Measurements from ENCODE around the gene CROT.

Gene CROT

GRCh38 chr7:87380905-87381304, 35.4 kb downstream of the CROT start:
- DNase-seq = no peak
- Histone ChIP-seq H3K4me1 (no peaks in the 10 kb centered on the region), H3K4me3 (ENCODE audit: low read depth, low read length) (no peak overlapping the region), H3K9me3 (no peaks in the 10 kb centered on the region), H3K36me3 (no peaks in the 10 kb centered on the region), H3K27me3 (no peaks in the 10 kb centered on the region)
- TF ChIP-seq, protein P1, sequence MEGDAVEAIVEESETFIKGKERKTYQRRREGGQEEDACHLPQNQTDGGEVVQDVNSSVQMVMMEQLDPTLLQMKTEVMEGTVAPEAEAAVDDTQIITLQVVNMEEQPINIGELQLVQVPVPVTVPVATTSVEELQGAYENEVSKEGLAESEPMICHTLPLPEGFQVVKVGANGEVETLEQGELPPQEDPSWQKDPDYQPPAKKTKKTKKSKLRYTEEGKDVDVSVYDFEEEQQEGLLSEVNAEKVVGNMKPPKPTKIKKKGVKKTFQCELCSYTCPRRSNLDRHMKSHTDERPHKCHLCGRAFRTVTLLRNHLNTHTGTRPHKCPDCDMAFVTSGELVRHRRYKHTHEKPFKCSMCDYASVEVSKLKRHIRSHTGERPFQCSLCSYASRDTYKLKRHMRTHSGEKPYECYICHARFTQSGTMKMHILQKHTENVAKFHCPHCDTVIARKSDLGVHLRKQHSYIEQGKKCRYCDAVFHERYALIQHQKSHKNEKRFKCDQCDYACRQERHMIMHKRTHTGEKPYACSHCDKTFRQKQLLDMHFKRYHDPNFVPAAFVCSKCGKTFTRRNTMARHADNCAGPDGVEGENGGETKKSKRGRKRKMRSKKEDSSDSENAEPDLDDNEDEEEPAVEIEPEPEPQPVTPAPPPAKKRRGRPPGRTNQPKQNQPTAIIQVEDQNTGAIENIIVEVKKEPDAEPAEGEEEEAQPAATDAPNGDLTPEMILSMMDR (IDR thresholded peaks at IDR 0.05; ENCODE audit: low read depth, low read length) = no peak

DNA sequence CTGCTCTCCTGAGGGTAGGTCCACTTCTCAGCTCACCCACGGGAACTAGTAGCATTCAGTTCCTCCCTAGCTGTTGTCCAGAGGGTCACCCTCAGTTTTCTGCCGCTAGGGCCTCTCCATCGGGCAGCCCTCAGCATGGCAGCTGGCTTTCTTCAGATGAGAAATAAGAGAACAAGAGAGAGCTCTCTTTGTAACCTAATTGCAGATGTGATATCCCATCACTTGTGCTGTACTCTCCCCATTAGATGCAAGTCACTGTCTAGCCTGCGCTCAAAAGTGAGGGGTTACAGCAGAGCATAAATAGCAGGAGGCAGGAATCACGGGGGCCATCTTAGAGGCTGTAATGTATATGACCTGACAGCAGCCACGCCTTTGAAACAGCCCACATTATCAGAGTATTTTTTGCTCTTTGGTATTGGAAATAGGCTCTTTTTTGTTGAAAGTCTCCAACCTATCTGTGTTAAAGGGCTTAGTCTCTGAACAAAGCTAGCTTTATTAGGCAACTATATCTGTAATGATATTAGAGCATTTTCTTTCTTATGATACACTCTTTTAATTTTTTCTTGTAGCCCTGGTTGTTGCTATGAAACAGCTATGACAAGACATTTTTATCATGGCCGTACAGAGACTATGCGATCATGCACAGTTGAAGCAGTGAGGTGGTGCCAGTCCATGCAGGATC, 45.7 kb downstream of the CROT start:
- H3K36me3 ChIP-seq = no peaks in the 10 kb centered on the region; the same call in 1 of the 2 replicates
- no peak for DNase-seq
- H3K27me3 ChIP-seq = no peaks in the 10 kb centered on the region
- no peaks in the 10 kb centered on the region for H3K9me3 ChIP-seq
- no peak overlapping the region for H3K4me3 ChIP-seq (ENCODE audit: low read depth, low read length)
- TF ChIP-seq, protein P1 (IDR thresholded peaks at IDR 0.05; ENCODE audit: low read depth, low read length) = no peak
- no peaks in the 10 kb centered on the region for H3K4me1 ChIP-seq

- TF ChIP-seq, protein P1 (IDR thresholded peaks at IDR 0.05; ENCODE audit: low read depth, low read length) = no peak
- Histone ChIP-seq H3K27me3 (no peaks in the 10 kb centered on the region), H3K4me1 (no peaks in the 10 kb centered on the region; the same call in 1 of the 2 replicates), H3K36me3 (no peaks in the 10 kb centered on the region), H3K9me3 (no peaks in the 10 kb centered on the region), H3K4me3 (ENCODE audit: low read depth, low read length) (no peak overlapping the region)
- DNase-seq = no peak
Measured at GRCh38 chr7:87395442-87396020, 50.1 kb downstream of the CROT start.

GRCh38 chr7:87398446-87398845, 53.0 kb downstream of the CROT start:
- Histone ChIP-seq H3K9me3 (no peaks in the 10 kb centered on the region), H3K36me3 (no peaks in the 10 kb centered on the region), H3K4me1 (no peaks in the 10 kb centered on the region; the same call in 1 of the 2 replicates), H3K4me3 (ENCODE audit: low read depth, low read length) (no peak overlapping the region), H3K27me3 (no peaks in the 10 kb centered on the region)
- DNase-seq = no peak
- TF ChIP-seq, protein P1 (IDR thresholded peaks at IDR 0.05; ENCODE audit: low read depth, low read length) = no peak

GRCh38 chr7:87404674-87405073, 59.2 kb downstream of the CROT start:
- Histone ChIP-seq H3K27me3 (no peaks in the 10 kb centered on the region), H3K36me3 (no peaks in the 10 kb centered on the region), H3K9me3 (no peaks in the 10 kb centered on the region), H3K4me3 (ENCODE audit: low read depth, low read length) (no peak overlapping the region), H3K4me1 (no peaks in the 10 kb centered on the region; the same call in 1 of the 2 replicates)
- no peak for DNase-seq
- TF ChIP-seq, protein P1 (IDR thresholded peaks at IDR 0.05; ENCODE audit: low read depth, low read length) = no peak

GRCh38 chr7:87411186-87411585, 65.7 kb downstream of the CROT start:
- TF ChIP-seq, protein P1 (IDR thresholded peaks at IDR 0.05; ENCODE audit: low read depth, low read length) = no peak
- no peaks in the 10 kb centered on the region for H3K36me3 ChIP-seq
- H3K4me1 ChIP-seq = no peaks in the 10 kb centered on the region
- DNase-seq = no peak
- H3K4me3 ChIP-seq (ENCODE audit: low read depth, low read length) = no peak overlapping the region
- no peaks in the 10 kb centered on the region for H3K27me3 ChIP-seq
- H3K9me3 ChIP-seq = no peaks in the 10 kb centered on the region
